ENCODE results near the gene ORMDL2. TPM values are rescaled to one million over a fixed set of nuclear protein-coding genes. Genes with fewer than 3 reads are reported as not detected.

ORMDL2 gene
- total and polyA plus RNA-seq, 2 experiments from 2014 or later, result 18.0 to 55.1 TPM

GRCh38 chr12:55806982-55807381 is 10.9 kb upstream of the ORMDL2 start (continued):
- TF ChIP-seq ZNF462 (CRISPR knock-in tag; IDR thresholded peaks at IDR 0.05), result no peak

DNA sequence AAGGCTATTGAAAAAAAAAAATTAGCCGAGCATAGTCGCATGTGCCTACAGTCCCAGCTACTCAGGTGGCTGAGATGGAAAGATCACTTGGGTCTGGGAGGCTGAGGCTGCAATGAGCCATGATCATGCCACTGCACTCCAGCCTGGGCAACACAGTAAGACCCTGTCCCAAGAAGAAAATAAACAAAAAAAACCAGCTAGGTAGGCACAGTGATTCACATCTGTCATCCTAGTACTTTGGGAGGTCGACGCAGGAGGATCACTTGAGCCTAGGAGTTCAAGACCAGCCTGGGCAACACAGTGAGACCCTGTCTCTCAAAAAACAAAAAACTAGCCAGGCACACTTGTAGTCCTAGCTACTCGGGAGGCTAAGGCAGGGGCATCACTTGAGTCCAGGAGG is 8.6 kb upstream of the ORMDL2 start:
- Histone ChIP-seq H2AFZ (no peak overlapping the region), H3K4me2 (no peak overlapping the region), H3F3A (replicated peaks; ENCODE audit: low read depth) (peaks cover 3% of the 10 kb centered on the region; the same call in 1 of the 2 replicates), H3K79me2 (replicated peaks; ENCODE audit: insufficient read depth) (peaks cover 100% of the 10 kb centered on the region), H3K4me3 (no peak overlapping the region), H3K4me1 (ENCODE audit: insufficient read depth) (peaks cover 21% of the 10 kb centered on the region), H3K36me3 (ENCODE audit: insufficient read depth) (peaks cover 9% of the 10 kb centered on the region; the same call in 1 of the 2 replicates), H3K27me3 (ENCODE audit: insufficient read depth) (no peaks in the 10 kb centered on the region), H3K9me2 (ENCODE audit: insufficient read depth) (no peaks in the 10 kb centered on the region), H4K20me1 (replicated peaks; ENCODE audit: insufficient read depth) (peaks cover 66% of the 10 kb centered on the region), H3K27ac (ENCODE audit: low read depth) (no peak overlapping the region)
- Mint-ChIP-seq H3K36me3 (ENCODE audit: low read depth) (peaks cover 33% of the 10 kb centered on the region), H3K4me1 (peaks cover 24% of the 10 kb centered on the region), H3K4me3 (no peak overlapping the region), H3K27ac (no peak overlapping the region), H3K27me3 (ENCODE audit: insufficient read depth, low read depth, poor library complexity) (peaks cover 2% of the 10 kb centered on the region), H3K9me3 (no peaks in the 10 kb centered on the region)
- ATAC-seq (no peak), DNase-seq (ENCODE audit: low spot score) (no peak)
- TF ChIP-seq ZNF331 (CRISPR knock-in tag; IDR thresholded peaks at IDR 0.05; ENCODE audit: low read depth) (no peak), ETS1 (IDR thresholded peaks at IDR 0.05) (no peak), EZH2 (IDR thresholded peaks at IDR 0.05; ENCODE audit: low read depth, unreplicated experiment) (no peak), ZNF114 (CRISPR knock-in tag; IDR thresholded peaks at IDR 0.05) (no peak), STAT1 (IDR thresholded peaks at IDR 0.05; ENCODE audit: unreplicated experiment) (no peak), EZH2phosphoT487 (IDR thresholded peaks at IDR 0.05; ENCODE audit: unreplicated experiment) (no peak), POLR2AphosphoS5 (IDR thresholded peaks at IDR 0.05; ENCODE audit: low read depth) (no peak), CREB1 (CRISPR knock-in tag; IDR thresholded peaks at IDR 0.05; ENCODE audit: low read depth) (no peak)
- TF ChIP-seq, protein P1, sequence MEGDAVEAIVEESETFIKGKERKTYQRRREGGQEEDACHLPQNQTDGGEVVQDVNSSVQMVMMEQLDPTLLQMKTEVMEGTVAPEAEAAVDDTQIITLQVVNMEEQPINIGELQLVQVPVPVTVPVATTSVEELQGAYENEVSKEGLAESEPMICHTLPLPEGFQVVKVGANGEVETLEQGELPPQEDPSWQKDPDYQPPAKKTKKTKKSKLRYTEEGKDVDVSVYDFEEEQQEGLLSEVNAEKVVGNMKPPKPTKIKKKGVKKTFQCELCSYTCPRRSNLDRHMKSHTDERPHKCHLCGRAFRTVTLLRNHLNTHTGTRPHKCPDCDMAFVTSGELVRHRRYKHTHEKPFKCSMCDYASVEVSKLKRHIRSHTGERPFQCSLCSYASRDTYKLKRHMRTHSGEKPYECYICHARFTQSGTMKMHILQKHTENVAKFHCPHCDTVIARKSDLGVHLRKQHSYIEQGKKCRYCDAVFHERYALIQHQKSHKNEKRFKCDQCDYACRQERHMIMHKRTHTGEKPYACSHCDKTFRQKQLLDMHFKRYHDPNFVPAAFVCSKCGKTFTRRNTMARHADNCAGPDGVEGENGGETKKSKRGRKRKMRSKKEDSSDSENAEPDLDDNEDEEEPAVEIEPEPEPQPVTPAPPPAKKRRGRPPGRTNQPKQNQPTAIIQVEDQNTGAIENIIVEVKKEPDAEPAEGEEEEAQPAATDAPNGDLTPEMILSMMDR (conservative IDR thresholded peaks at IDR 0.05; ENCODE audit: low read depth in 2 of 2), result no peak
- TF ChIP-seq, protein P2, sequence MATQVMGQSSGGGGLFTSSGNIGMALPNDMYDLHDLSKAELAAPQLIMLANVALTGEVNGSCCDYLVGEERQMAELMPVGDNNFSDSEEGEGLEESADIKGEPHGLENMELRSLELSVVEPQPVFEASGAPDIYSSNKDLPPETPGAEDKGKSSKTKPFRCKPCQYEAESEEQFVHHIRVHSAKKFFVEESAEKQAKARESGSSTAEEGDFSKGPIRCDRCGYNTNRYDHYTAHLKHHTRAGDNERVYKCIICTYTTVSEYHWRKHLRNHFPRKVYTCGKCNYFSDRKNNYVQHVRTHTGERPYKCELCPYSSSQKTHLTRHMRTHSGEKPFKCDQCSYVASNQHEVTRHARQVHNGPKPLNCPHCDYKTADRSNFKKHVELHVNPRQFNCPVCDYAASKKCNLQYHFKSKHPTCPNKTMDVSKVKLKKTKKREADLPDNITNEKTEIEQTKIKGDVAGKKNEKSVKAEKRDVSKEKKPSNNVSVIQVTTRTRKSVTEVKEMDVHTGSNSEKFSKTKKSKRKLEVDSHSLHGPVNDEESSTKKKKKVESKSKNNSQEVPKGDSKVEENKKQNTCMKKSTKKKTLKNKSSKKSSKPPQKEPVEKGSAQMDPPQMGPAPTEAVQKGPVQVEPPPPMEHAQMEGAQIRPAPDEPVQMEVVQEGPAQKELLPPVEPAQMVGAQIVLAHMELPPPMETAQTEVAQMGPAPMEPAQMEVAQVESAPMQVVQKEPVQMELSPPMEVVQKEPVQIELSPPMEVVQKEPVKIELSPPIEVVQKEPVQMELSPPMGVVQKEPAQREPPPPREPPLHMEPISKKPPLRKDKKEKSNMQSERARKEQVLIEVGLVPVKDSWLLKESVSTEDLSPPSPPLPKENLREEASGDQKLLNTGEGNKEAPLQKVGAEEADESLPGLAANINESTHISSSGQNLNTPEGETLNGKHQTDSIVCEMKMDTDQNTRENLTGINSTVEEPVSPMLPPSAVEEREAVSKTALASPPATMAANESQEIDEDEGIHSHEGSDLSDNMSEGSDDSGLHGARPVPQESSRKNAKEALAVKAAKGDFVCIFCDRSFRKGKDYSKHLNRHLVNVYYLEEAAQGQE (IDR thresholded peaks at IDR 0.05; ENCODE audit: unreplicated experiment), result no peak
